ENCODE data around the gene KCNAB3. TPM values are rescaled to one million over a fixed set of nuclear protein-coding genes. Genes with fewer than 3 reads are reported as not detected.

KCNAB3 gene
- total and polyA plus RNA-seq, 5 experiments from 2014 or later: 0.44 to 19.4 (median 8.4) TPM; not detected in 1

- Mint-ChIP-seq H3K36me3 (peaks cover 0 to 33% (median 4%) of the 10 kb centered on the region in 3 donors), H3K4me3 (peak overlapping the region; percentile 87 to 100 (median 98)), H3K27ac (peak overlapping the region; percentile 91 to 99 (median 97)), H3K27me3 (no peaks in the 10 kb centered on the region), H3K4me1 (peaks cover 27 to 53% (median 50%) of the 10 kb centered on the region in 4 donors), H3K9me3 (no peaks in the 10 kb centered on the region)
- ATAC-seq (no peak), DNase-seq (no peak)
- POLR2A ChIA-PET: interaction anchor here (0.6 to 6.2 kb wide), 12 partner anchors 11 to 288 kb away, joined by 3 to 110 read pairs (median 10); partner anchors contain the start of genes CYB5D1, KDM6B, NAA38 and RNF227
Measured at GRCh38 chr17:7932949-7933348, 3.3 kb upstream of the KCNAB3 start.

GRCh38 chr17:7932483-7932891 is 2.8 kb upstream of the KCNAB3 start:
- Mint-ChIP-seq H3K27me3 (no peaks in the 10 kb centered on the region), H3K9me3 (no peaks in the 10 kb centered on the region), H3K4me3 (peak overlapping the region; percentile 87 to 100 (median 98)), H3K36me3 (peaks cover 0 to 34% (median 4%) of the 10 kb centered on the region in 3 donors), H3K27ac (peak overlapping the region; percentile 91 to 99 (median 97)), H3K4me1 (peaks cover 28 to 56% (median 51%) of the 10 kb centered on the region in 4 donors)
- peak; percentile 24 for ATAC-seq
- no peak for DNase-seq
- POLR2A ChIA-PET: interaction anchor here (0.6 to 6.2 kb wide), 11 partner anchors 10 to 289 kb away, joined by 3 to 110 read pairs (median 11); partner anchors contain the start of genes CYB5D1, KDM6B, NAA38 and RNF227

- H3K27ac Mint-ChIP-seq: peak within 1 kb of the TSS; percentile 91 to 99 (median 97)
- peak; percentile 96 to 97 for ATAC-seq
Measured at GRCh38 chr17:7931709-7932482, 2.2 kb upstream of the KCNAB3 start, which contains the start of the genes CNTROB and TRAPPC1. Gene CNTROB, plus strand, starts transcription at chr17:7932206. Its CDS starts 874 bp downstream, at chr17:7933080. Gene TRAPPC1, minus strand, starts transcription at chr17:7931946. Its CDS starts 117 bp downstream, at chr17:7931829.

GRCh38 chr17:7930841-7931631 is 1.4 kb upstream of the KCNAB3 start:
- POLR2A ChIA-PET: interaction anchor here (0.6 to 6.2 kb wide), 9 partner anchors 9 to 244 kb away, joined by 3 to 110 read pairs (median 11); partner anchors contain the start of genes CYB5D1, KDM6B, NAA38 and RNF227
- H3K9me3 Mint-ChIP-seq: no peaks in the 10 kb centered on the region
- peaks cover 0 to 21% (median 0%) of the 10 kb centered on the region in 3 donors for H3K36me3 Mint-ChIP-seq
- DNase-seq (no peak), ATAC-seq (no peak)
- H3K4me3 Mint-ChIP-seq: peak overlapping the region; percentile 87 to 100 (median 98)
- H3K4me1 Mint-ChIP-seq: peaks cover 28 to 56% (median 51%) of the 10 kb centered on the region in 4 donors
- H3K27me3 Mint-ChIP-seq: no peaks in the 10 kb centered on the region
- H3K27ac Mint-ChIP-seq: peak overlapping the region; percentile 74 to 99 (median 97)

More at GRCh38 chr17:7931709-7932482, 2.2 kb upstream of the KCNAB3 start, which contains the start of the genes CNTROB and TRAPPC1:
- peak; percentile 97 to 100 (median 99) for DNase-seq
- POLR2A ChIA-PET: interaction anchor here (0.6 to 6.2 kb wide), 12 partner anchors 9 to 245 kb away, joined by 3 to 110 read pairs (median 10); partner anchors contain the start of genes CYB5D1, KDM6B, NAA38 and RNF227
- H3K27me3 Mint-ChIP-seq: no peaks in the 10 kb centered on the region
- peak within 1 kb of the TSS; percentile 87 to 100 (median 98) for H3K4me3 Mint-ChIP-seq
- no peaks in the 10 kb centered on the region for H3K9me3 Mint-ChIP-seq
- H3K4me1 Mint-ChIP-seq: peaks cover 28 to 56% (median 51%) of the 10 kb centered on the region in 4 donors
- H3K36me3 Mint-ChIP-seq: peaks cover 0 to 29% (median 2%) of the 10 kb centered on the region in 3 donors

- ATAC-seq (no peak), DNase-seq (no peak)
- Mint-ChIP-seq H3K4me1 (peaks cover 15 to 43% (median 38%) of the 10 kb centered on the region in 4 donors), H3K27me3 (no peaks in the 10 kb centered on the region), H3K4me3 (peak overlapping the region in 1 of 10 donors; percentile 2), H3K9me3 (no peaks in the 10 kb centered on the region), H3K36me3 (peaks cover 0 to 10% (median 0%) of the 10 kb centered on the region in 3 donors), H3K27ac (peak overlapping the region in 2 of 10 donors; percentile 2 to 17)
- POLR2A ChIA-PET: interaction anchor here (2.2 to 6.2 kb wide), 2 partner anchors 10 to 12 kb away, joined by 6 to 110 read pairs; partner anchors contain the start of gene RNF227
Measured at GRCh38 chr17:7927596-7927995, 2.1 kb downstream of the KCNAB3 start.

GRCh38 chr17:7922845-7923628 is 6.6 kb downstream of the KCNAB3 start:
- Mint-ChIP-seq H3K4me1 (peaks cover 9 to 27% (median 23%) of the 10 kb centered on the region in 4 donors), H3K27ac (peak overlapping the region; percentile 93 to 99 (median 96)), H3K36me3 (peaks cover 0 to 3% (median 0%) of the 10 kb centered on the region in 3 donors), H3K27me3 (no peaks in the 10 kb centered on the region), H3K4me3 (peak overlapping the region; percentile 79 to 88 (median 86)), H3K9me3 (no peaks in the 10 kb centered on the region)
- POLR2A ChIA-PET: interaction anchor here (0.7 to 3.2 kb wide), 12 partner anchors 9 to 236 kb away, joined by 3 to 32 read pairs (median 4); partner anchors contain the start of genes CNTROB, TP53 and TRAPPC1
- peak; percentile 80 to 92 (median 84) for DNase-seq
- ATAC-seq: peak; percentile 93 to 94

- peak; percentile 67 to 84 for ATAC-seq
- H3K9me3 Mint-ChIP-seq: no peaks in the 10 kb centered on the region
- H3K27me3 Mint-ChIP-seq: no peaks in the 10 kb centered on the region
- POLR2A ChIA-PET: interaction anchor here (0.7 to 3.2 kb wide), 11 partner anchors 9 to 236 kb away, joined by 3 to 32 read pairs (median 4); partner anchors contain the start of genes CNTROB, TP53 and TRAPPC1
- H3K4me1 Mint-ChIP-seq: peaks cover 7 to 25% (median 21%) of the 10 kb centered on the region in 4 donors
- H3K36me3 Mint-ChIP-seq: no peaks in the 10 kb centered on the region
- DNase-seq: no peak
- H3K4me3 Mint-ChIP-seq: peak overlapping the region; percentile 79 to 88 (median 86)
- peak overlapping the region; percentile 93 to 99 (median 96) for H3K27ac Mint-ChIP-seq
Measured at GRCh38 chr17:7922269-7922844, 7.3 kb downstream of the KCNAB3 start.

- ATAC-seq (no peak), DNase-seq (no peak)
- Mint-ChIP-seq H3K36me3 (peaks cover 0 to 5% (median 0%) of the 10 kb centered on the region in 3 donors), H3K27me3 (no peaks in the 10 kb centered on the region), H3K9me3 (no peaks in the 10 kb centered on the region), H3K27ac (peak overlapping the region; percentile 79 to 96 (median 90)), H3K4me1 (peaks cover 25 to 44% (median 34%) of the 10 kb centered on the region in 4 donors), H3K4me3 (peak overlapping the region; percentile 82 to 93 (median 88))
- POLR2A ChIA-PET: interaction anchor here (0.6 to 6.3 kb wide), 13 partner anchors 14 to 231 kb away, joined by 3 to 110 read pairs (median 6); partner anchors contain the start of genes CNTROB, CYB5D1, KCNAB3 and NAA38
Measured at GRCh38 chr17:7916808-7917207, 12.8 kb downstream of the KCNAB3 start.

GRCh38 chr17:7916385-7916682 is 13.3 kb downstream of the KCNAB3 start:
- ATAC-seq (no peak), DNase-seq (no peak)
- no peaks in the 10 kb centered on the region for H3K9me3 Mint-ChIP-seq
- peak overlapping the region; percentile 79 to 96 (median 90) for H3K27ac Mint-ChIP-seq
- POLR2A ChIA-PET: interaction anchor here (0.6 to 6.3 kb wide), 23 partner anchors 8 to 239 kb away, joined by 3 to 110 read pairs (median 5); partner anchors contain the start of genes CNTROB, CYB5D1, KCNAB3 and NAA38
- no peaks in the 10 kb centered on the region for H3K27me3 Mint-ChIP-seq
- peaks cover 26 to 43% (median 32%) of the 10 kb centered on the region in 4 donors for H3K4me1 Mint-ChIP-seq
- peaks cover 0 to 9% (median 0%) of the 10 kb centered on the region in 3 donors for H3K36me3 Mint-ChIP-seq
- peak overlapping the region; percentile 82 to 93 (median 88) for H3K4me3 Mint-ChIP-seq

GRCh38 chr17:7915611-7916384 is 13.9 kb downstream of the KCNAB3 start, which contains the start of gene RNF227:
Gene RNF227, minus strand, starts transcription at chr17:7916289. Its CDS starts 94 bp downstream, at chr17:7916195.
- Mint-ChIP-seq H3K27ac (peak within 1 kb of the TSS; percentile 86 to 96 (median 94)), H3K4me1 (peaks cover 26 to 42% (median 32%) of the 10 kb centered on the region in 4 donors), H3K4me3 (peak within 1 kb of the TSS; percentile 86 to 93 (median 90)), H3K36me3 (peaks cover 0 to 15% (median 0%) of the 10 kb centered on the region in 3 donors), H3K9me3 (no peaks in the 10 kb centered on the region), H3K27me3 (no peaks in the 10 kb centered on the region)
- DNase-seq: peak; percentile 61 to 91 (median 80)
- peak; percentile 79 to 83 for ATAC-seq
- POLR2A ChIA-PET: interaction anchor here (0.6 to 6.3 kb wide), 26 partner anchors 9 to 373 kb away, joined by 3 to 110 read pairs (median 4); partner anchors contain the start of genes CNTROB, CYB5D1, KCNAB3 and NAA38
